Liver (tissue), 9 donors: ENCODE data around the gene CCDC187. TPM values are rescaled to one million over a fixed set of nuclear protein-coding genes. Genes with fewer than 3 reads are reported as not detected.

Experiments used
- DNase-seq: peaks from one replicate; pipeline ENCODE4 v3.0.0-alpha.2; 2017; ENCODE audit warnings: low spot score
- H3K27ac ChIP-seq, 2 donors: one replicate each; pipeline ENCODE4 v1.7.0; 2013; ENCODE audit warnings: inconsistent platforms in 2 of 2, low read length in 2 of 2, control low read depth in 1 of 2, low read depth in 1 of 2, mild to moderate bottlenecking in 1 of 2
- H3K27me3 ChIP-seq, 4 donors: one replicate each; pipeline versions ENCODE4 v1.6.1 to v1.7.0; 2013; ENCODE audit warnings: low read length in 3 of 4, inconsistent platforms in 1 of 4, mild to moderate bottlenecking in 1 of 4, moderate library complexity in 1 of 4; ENCODE audit not compliant: control insufficient read depth in 4 of 4, insufficient read depth in 4 of 4
- H3K36me3 ChIP-seq, 4 donors: one replicate each; pipeline versions ENCODE4 v1.6.1 to v1.7.0; 2013; ENCODE audit warnings: low read length in 3 of 4, mild to moderate bottlenecking in 3 of 4, low read depth in 1 of 4, moderate library complexity in 1 of 4; ENCODE audit not compliant: control insufficient read depth in 4 of 4, insufficient read depth in 3 of 4
- H3K4me1 ChIP-seq, 4 donors: one replicate each; pipeline versions ENCODE4 v1.6.1 to v1.7.0; 2013; ENCODE audit warnings: low read length in 3 of 4, mild to moderate bottlenecking in 3 of 4, moderate library complexity in 1 of 4; ENCODE audit not compliant: control insufficient read depth in 4 of 4, insufficient read depth in 4 of 4
- H3K4me3 ChIP-seq, 3 donors: one replicate each; pipeline versions ENCODE4 v1.6.1 to v1.7.0; 2013; ENCODE audit warnings: low read length in 3 of 3, control low read depth in 1 of 3, low read depth in 1 of 3, mild to moderate bottlenecking in 1 of 3
- H3K9ac ChIP-seq, 2 donors: one replicate each; pipeline ENCODE4 v1.7.0; 2013; ENCODE audit warnings: low read length in 2 of 2, mild to moderate bottlenecking in 2 of 2, moderate library complexity in 2 of 2, control low read depth in 1 of 2, low read depth in 1 of 2
- H3K9me3 ChIP-seq, 4 donors: one replicate each; pipeline versions ENCODE4 v1.6.1 to v1.7.0; 2013; ENCODE audit warnings: low read length in 3 of 4; ENCODE audit not compliant: control insufficient read depth in 4 of 4
- EGR1 ChIP-seq, 2 donors: IDR thresholded peaks; 2 replicates each; pipeline ENCODE4 v1.6.1; 2016 to 2018; ENCODE audit warnings: antibody characterized with exemption in 2 of 2, low read depth in 2 of 2
- FOXA1 ChIP-seq: IDR thresholded peaks from 2 replicates; pipeline ENCODE4 v1.6.1; 2016; ENCODE audit warnings: antibody characterized with exemption
- FOXA2 ChIP-seq: IDR thresholded peaks from 2 replicates; pipeline ENCODE4 v1.6.1; 2016; ENCODE audit warnings: antibody characterized with exemption
- GABPA ChIP-seq, 2 donors: IDR thresholded peaks in 1 of 2; conservative IDR thresholded peaks in 1 of 2; 2 replicates each; pipeline ENCODE4 v1.6.1; 2016; ENCODE audit warnings: antibody characterized with exemption in 2 of 2, mild to moderate bottlenecking in 1 of 2, moderate library complexity in 1 of 2
- HNF4A ChIP-seq, 2 donors: conservative IDR thresholded peaks; 2 replicates each; pipeline ENCODE4 v1.6.1; 2016; ENCODE audit warnings: antibody characterized with exemption in 2 of 2, mild to moderate bottlenecking in 2 of 2
- HNF4G ChIP-seq: IDR thresholded peaks from 2 replicates; pipeline ENCODE4 v1.6.1; 2016; ENCODE audit warnings: antibody characterized with exemption
- JUND ChIP-seq, 2 donors: IDR thresholded peaks; 2 replicates each; pipeline ENCODE4 v1.6.1; 2016; ENCODE audit warnings: antibody characterized with exemption in 2 of 2
- NR2F2 ChIP-seq: IDR thresholded peaks from 2 replicates; pipeline ENCODE4 v1.6.1; 2016; ENCODE audit warnings: antibody characterized with exemption
- RAD21 ChIP-seq, 2 donors: IDR thresholded peaks; 2 replicates each; pipeline ENCODE4 v1.6.1; 2016; ENCODE audit warnings: antibody characterized with exemption in 2 of 2, mild to moderate bottlenecking in 2 of 2
- RXRA ChIP-seq, 2 donors: IDR thresholded peaks; 2 replicates each; pipeline ENCODE4 v1.6.1; 2017 to 2018; ENCODE audit warnings: antibody characterized with exemption in 2 of 2, mild to moderate bottlenecking in 1 of 2
- SP1 ChIP-seq: IDR thresholded peaks from 2 replicates; pipeline ENCODE4 v1.6.1; 2018; ENCODE audit warnings: antibody characterized with exemption, mild to moderate bottlenecking
- TAF1 ChIP-seq: conservative IDR thresholded peaks from 2 replicates; pipeline ENCODE4 v1.6.1; 2016; ENCODE audit warnings: antibody characterized with exemption, mild to moderate bottlenecking
- YY1 ChIP-seq: IDR thresholded peaks from 2 replicates; pipeline ENCODE4 v1.6.1; 2016; ENCODE audit warnings: antibody characterized with exemption, mild to moderate bottlenecking
- WGBS: extraction: QIAGEN DNeasy Blood & Tissue Kit; methylation state at CpG from one replicate; pipeline ENCODE4 v1.1.7; 2013; 5-methylcytosine and 5-hydroxymethylcytosine counted together
- polyA plus RNA-seq, 2 donors: library from polyadenylated mRNA; stranded (reverse) in 1 of 2; unstranded in 1 of 2; fragments of 200-250 nt in 1 of 2; fragments of >200 nt in 1 of 2; fragmentation: Nextera tagmentation in 1 of 2; extraction: Ambion mirVana in 1 of 2; gene quantifications; one replicate each; pipeline versions ENCODE4 v1.2.1 to v1.2.3, GENCODE V29; 2013 to 2015
- total RNA-seq, 2 donors: library from RNA; depleted of rRNA; stranded (reverse); fragments of >200 nt; gene quantifications; one replicate each; pipeline ENCODE4 v1.2.3, GENCODE V29; 2014
- TF ChIP-seq, protein P1 (sequence below): fragments of 150-350 bp; IDR thresholded peaks from 2 replicates; pipeline ENCODE4 v1.5.1; 2017; ENCODE audit warnings: improper control_type of control experiment, low read depth, low read length; ENCODE audit not compliant: missing input control
- TF ChIP-seq, protein P2 (sequence below): IDR thresholded peaks from 2 replicates; pipeline ENCODE4 v1.6.1; 2016; ENCODE audit warnings: antibody characterized with exemption
- TF ChIP-seq, protein P3 (sequence below): IDR thresholded peaks from 2 replicates; pipeline ENCODE4 v1.6.1; 2016; ENCODE audit warnings: antibody characterized with exemption, mild to moderate bottlenecking
- TF ChIP-seq, protein P4 (sequence below): IDR thresholded peaks from 2 replicates; pipeline ENCODE4 v1.6.1; 2016; ENCODE audit warnings: antibody characterized with exemption
- TF ChIP-seq, protein P5 (sequence below): IDR thresholded peaks from 2 replicates; pipeline ENCODE4 v1.6.1; 2016; ENCODE audit warnings: antibody characterized with exemption
- donor health status: healthy.
- donor health status: healthy.
- donor health status: healthy.
- donor health status: healthy.
- donor health status: healthy.

CCDC187 gene
- total and polyA plus RNA-seq, 4 donors = 0.05 TPM; not detected in 3

DNA sequence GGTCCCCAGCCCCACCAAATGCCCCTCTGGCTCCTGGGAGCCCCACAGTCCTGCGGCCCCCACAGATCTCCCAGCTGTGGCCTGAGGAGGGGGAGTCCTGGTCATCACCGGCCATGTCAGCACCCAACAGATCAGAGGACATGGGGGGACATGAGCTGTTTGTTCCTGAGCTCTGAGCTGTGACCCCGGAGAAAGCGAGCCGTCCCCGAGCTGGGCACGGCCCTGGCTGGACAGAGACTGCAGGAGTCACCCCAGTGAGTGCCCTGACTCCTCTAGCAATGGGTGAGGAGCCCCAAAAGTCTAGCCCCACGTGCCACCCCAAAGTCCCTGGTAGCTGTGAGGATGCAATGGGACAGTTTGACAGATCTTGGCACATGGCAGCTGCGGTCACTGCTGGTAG, 25.7 kb downstream of the CCDC187 start (continued):
- TF ChIP-seq, protein P1, sequence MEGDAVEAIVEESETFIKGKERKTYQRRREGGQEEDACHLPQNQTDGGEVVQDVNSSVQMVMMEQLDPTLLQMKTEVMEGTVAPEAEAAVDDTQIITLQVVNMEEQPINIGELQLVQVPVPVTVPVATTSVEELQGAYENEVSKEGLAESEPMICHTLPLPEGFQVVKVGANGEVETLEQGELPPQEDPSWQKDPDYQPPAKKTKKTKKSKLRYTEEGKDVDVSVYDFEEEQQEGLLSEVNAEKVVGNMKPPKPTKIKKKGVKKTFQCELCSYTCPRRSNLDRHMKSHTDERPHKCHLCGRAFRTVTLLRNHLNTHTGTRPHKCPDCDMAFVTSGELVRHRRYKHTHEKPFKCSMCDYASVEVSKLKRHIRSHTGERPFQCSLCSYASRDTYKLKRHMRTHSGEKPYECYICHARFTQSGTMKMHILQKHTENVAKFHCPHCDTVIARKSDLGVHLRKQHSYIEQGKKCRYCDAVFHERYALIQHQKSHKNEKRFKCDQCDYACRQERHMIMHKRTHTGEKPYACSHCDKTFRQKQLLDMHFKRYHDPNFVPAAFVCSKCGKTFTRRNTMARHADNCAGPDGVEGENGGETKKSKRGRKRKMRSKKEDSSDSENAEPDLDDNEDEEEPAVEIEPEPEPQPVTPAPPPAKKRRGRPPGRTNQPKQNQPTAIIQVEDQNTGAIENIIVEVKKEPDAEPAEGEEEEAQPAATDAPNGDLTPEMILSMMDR = no peak

DNA sequence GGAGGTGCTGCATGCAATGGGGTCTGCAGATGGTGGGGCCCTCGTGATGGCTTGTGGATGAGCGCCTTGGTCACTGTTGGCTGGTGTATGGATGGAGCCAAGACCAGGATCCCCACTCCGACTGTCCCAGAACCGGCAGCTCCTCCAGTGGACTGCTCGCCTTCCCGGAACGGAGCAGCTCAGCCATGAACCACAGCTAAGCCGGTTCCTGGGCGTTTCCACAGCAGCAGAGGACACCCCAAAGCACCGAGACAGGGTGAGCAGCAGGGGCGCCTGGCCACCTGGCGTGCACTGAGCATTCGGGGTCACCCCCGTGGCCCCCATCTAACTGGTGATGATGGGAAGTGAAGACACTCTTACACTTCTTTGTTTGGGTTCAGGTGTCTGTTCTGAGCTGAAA, 26.1 kb downstream of the CCDC187 start:
- DNase-seq = no peak
- H3K27me3 ChIP-seq = peaks cover 0 to 2% (median 0%) of the 10 kb centered on the region in 4 donors
- WGBS = 84% methylated on average over 14 of the region's 14 CpGs

DNA sequence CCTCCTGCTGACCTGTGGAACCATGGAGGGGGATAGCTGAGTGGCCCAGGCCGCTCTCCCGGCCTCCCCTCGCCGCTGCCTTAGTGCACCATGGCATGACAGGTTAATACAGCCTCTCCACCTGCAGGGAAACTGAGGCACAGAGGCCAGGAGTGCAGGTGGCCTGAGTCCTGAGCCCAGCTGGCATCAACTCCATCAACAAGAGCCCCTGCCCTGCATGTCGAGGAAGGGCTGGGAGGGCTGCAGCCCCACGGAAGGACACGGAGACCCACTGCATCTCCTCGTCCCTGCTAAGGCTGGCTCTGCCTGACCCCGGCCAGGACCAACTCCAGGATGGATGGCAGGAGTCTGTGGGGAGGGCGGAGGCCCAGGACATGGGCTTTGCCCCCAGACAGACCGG, 27.2 kb downstream of the CCDC187 start:
- H3K27ac ChIP-seq = no peak overlapping the region
- 76% methylated on average over 11 of the region's 11 CpGs for WGBS
- no peak overlapping the region for H3K9ac ChIP-seq
- H3K9me3 ChIP-seq = no peaks in the 10 kb centered on the region
- no peak for DNase-seq
- TF ChIP-seq RXRA (IDR thresholded peaks at IDR 0.05) = no peak
- no peak for TF ChIP-seq HNF4G
- TF ChIP-seq, protein P2, sequence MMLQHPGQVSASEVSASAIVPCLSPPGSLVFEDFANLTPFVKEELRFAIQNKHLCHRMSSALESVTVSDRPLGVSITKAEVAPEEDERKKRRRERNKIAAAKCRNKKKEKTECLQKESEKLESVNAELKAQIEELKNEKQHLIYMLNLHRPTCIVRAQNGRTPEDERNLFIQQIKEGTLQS = no peak
- no peak for TF ChIP-seq JUND (IDR thresholded peaks at IDR 0.05)
- TF ChIP-seq, protein P3, sequence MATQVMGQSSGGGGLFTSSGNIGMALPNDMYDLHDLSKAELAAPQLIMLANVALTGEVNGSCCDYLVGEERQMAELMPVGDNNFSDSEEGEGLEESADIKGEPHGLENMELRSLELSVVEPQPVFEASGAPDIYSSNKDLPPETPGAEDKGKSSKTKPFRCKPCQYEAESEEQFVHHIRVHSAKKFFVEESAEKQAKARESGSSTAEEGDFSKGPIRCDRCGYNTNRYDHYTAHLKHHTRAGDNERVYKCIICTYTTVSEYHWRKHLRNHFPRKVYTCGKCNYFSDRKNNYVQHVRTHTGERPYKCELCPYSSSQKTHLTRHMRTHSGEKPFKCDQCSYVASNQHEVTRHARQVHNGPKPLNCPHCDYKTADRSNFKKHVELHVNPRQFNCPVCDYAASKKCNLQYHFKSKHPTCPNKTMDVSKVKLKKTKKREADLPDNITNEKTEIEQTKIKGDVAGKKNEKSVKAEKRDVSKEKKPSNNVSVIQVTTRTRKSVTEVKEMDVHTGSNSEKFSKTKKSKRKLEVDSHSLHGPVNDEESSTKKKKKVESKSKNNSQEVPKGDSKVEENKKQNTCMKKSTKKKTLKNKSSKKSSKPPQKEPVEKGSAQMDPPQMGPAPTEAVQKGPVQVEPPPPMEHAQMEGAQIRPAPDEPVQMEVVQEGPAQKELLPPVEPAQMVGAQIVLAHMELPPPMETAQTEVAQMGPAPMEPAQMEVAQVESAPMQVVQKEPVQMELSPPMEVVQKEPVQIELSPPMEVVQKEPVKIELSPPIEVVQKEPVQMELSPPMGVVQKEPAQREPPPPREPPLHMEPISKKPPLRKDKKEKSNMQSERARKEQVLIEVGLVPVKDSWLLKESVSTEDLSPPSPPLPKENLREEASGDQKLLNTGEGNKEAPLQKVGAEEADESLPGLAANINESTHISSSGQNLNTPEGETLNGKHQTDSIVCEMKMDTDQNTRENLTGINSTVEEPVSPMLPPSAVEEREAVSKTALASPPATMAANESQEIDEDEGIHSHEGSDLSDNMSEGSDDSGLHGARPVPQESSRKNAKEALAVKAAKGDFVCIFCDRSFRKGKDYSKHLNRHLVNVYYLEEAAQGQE = no peak
- TF ChIP-seq, protein P4, sequence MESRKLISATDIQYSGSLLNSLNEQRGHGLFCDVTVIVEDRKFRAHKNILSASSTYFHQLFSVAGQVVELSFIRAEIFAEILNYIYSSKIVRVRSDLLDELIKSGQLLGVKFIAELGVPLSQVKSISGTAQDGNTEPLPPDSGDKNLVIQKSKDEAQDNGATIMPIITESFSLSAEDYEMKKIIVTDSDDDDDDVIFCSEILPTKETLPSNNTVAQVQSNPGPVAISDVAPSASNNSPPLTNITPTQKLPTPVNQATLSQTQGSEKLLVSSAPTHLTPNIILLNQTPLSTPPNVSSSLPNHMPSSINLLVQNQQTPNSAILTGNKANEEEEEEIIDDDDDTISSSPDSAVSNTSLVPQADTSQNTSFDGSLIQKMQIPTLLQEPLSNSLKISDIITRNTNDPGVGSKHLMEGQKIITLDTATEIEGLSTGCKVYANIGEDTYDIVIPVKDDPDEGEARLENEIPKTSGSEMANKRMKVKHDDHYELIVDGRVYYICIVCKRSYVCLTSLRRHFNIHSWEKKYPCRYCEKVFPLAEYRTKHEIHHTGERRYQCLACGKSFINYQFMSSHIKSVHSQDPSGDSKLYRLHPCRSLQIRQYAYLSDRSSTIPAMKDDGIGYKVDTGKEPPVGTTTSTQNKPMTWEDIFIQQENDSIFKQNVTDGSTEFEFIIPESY = no peak
- TF ChIP-seq TAF1 = no peak
- TF ChIP-seq, protein P1 = no peak
- no peak for TF ChIP-seq SP1
- TF ChIP-seq HNF4A (conservative IDR thresholded peaks at IDR 0.05) = no peak
- no peak for TF ChIP-seq RAD21 (IDR thresholded peaks at IDR 0.05)
- TF ChIP-seq YY1 = no peak
- TF ChIP-seq NR2F2 = no peak
- no peak for TF ChIP-seq FOXA2
- no peak for TF ChIP-seq FOXA1
- no peak for TF ChIP-seq GABPA (IDR thresholded peaks at IDR 0.05 in 1 of 2, conservative IDR thresholded peaks at IDR 0.05 in 1 of 2)
- no peak for TF ChIP-seq EGR1 (IDR thresholded peaks at IDR 0.05; ENCODE audit: low read depth in 2 of 2)
- TF ChIP-seq, protein P5, sequence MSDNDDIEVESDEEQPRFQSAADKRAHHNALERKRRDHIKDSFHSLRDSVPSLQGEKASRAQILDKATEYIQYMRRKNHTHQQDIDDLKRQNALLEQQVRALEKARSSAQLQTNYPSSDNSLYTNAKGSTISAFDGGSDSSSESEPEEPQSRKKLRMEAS = no peak
- no peak overlapping the region for H3K4me3 ChIP-seq
- H3K27me3 ChIP-seq = peaks cover 0 to 2% (median 0%) of the 10 kb centered on the region in 4 donors
- H3K36me3 ChIP-seq = no peaks in the 10 kb centered on the region
- no peaks in the 10 kb centered on the region for H3K4me1 ChIP-seq

More for the DNA sequence above, 26.1 kb downstream of the CCDC187 start:
- no peak overlapping the region for H3K9ac ChIP-seq
- TF ChIP-seq, protein P5 = no peak
- TF ChIP-seq SP1 = no peak
- TF ChIP-seq, protein P2 = no peak
- H3K4me3 ChIP-seq = no peak overlapping the region
- no peak overlapping the region for H3K27ac ChIP-seq
- no peaks in the 10 kb centered on the region for H3K36me3 ChIP-seq
- H3K4me1 ChIP-seq = no peaks in the 10 kb centered on the region
- no peaks in the 10 kb centered on the region for H3K9me3 ChIP-seq
